ENCODE results near the gene ARHGEF28.

GRCh38 chr5:73624888-73625287 lies 1.1 kb upstream of the ARHGEF28 start:
- TF ChIP-seq CTCF (IDR thresholded peaks at IDR 0.05) (no peak), POLR2A (IDR thresholded peaks at IDR 0.05) (no peak), POLR2AphosphoS5 (IDR thresholded peaks at IDR 0.05) (no peak)
